ENCODE measurements around the gene ATP8B3.

ATP8B3 gene

GRCh38 chr19:1827566-1828278, 15.6 kb upstream of the ATP8B3 start:
- TF ChIP-seq USF1 (IDR thresholded peaks at IDR 0.05) = no peak
- TF ChIP-seq FOXM1 (IDR thresholded peaks at IDR 0.05; ENCODE audit: borderline replicate concordance, low read depth) = no peak
- TF ChIP-seq EGR1 (IDR thresholded peaks at IDR 0.05) = no peak
- no peak for TF ChIP-seq EP300 (IDR thresholded peaks at IDR 0.05; ENCODE audit: borderline replicate concordance)
- TF ChIP-seq RAD21 (IDR thresholded peaks at IDR 0.05; ENCODE audit: low read depth) = no peak
- TF ChIP-seq YY1 (IDR thresholded peaks at IDR 0.05; ENCODE audit: low read depth) = no peak
- no peak for TF ChIP-seq TEAD4 (IDR thresholded peaks at IDR 0.05)

- TF ChIP-seq FOXM1 (IDR thresholded peaks at IDR 0.05; ENCODE audit: borderline replicate concordance, low read depth) = no peak
- TF ChIP-seq REST (IDR thresholded peaks at IDR 0.05; ENCODE audit: low read depth) = no peak
- no peak for TF ChIP-seq TAF1 (IDR thresholded peaks at IDR 0.05; ENCODE audit: low read depth)
- TF ChIP-seq TCF12 (IDR thresholded peaks at IDR 0.05; ENCODE audit: low read depth) = no peak
- TF ChIP-seq EGR1 (IDR thresholded peaks at IDR 0.05) = no peak
- TF ChIP-seq RAD21 (IDR thresholded peaks at IDR 0.05; ENCODE audit: low read depth) = no peak
- TF ChIP-seq USF1 (IDR thresholded peaks at IDR 0.05) = no peak
- no peak for TF ChIP-seq CREB1 (IDR thresholded peaks at IDR 0.05; ENCODE audit: low read depth)
Measured at GRCh38 chr19:1826557-1827521, 14.8 kb upstream of the ATP8B3 start.

- no peak for TF ChIP-seq YY1 (IDR thresholded peaks at IDR 0.05; ENCODE audit: low read depth)
- peak; percentile 95 for TF ChIP-seq ZBTB7A (IDR thresholded peaks at IDR 0.05; ENCODE audit: low read depth)
- peak; percentile 76 for TF ChIP-seq RAD21 (IDR thresholded peaks at IDR 0.05; ENCODE audit: low read depth)
Measured at GRCh38 chr19:1825909-1826556, 14.0 kb upstream of the ATP8B3 start.

- TF ChIP-seq RAD21 (IDR thresholded peaks at IDR 0.05; ENCODE audit: low read depth) (no peak), TEAD4 (IDR thresholded peaks at IDR 0.05) (no peak), ZBTB7A (IDR thresholded peaks at IDR 0.05; ENCODE audit: low read depth) (no peak), CREB1 (IDR thresholded peaks at IDR 0.05; ENCODE audit: low read depth) (no peak), MAX (IDR thresholded peaks at IDR 0.05) (no peak), EP300 (IDR thresholded peaks at IDR 0.05; ENCODE audit: borderline replicate concordance) (no peak), REST (IDR thresholded peaks at IDR 0.05; ENCODE audit: low read depth) (no peak), CEBPB (IDR thresholded peaks at IDR 0.05) (no peak), YY1 (IDR thresholded peaks at IDR 0.05; ENCODE audit: low read depth) (no peak), TCF12 (IDR thresholded peaks at IDR 0.05; ENCODE audit: low read depth) (no peak), FOXM1 (IDR thresholded peaks at IDR 0.05; ENCODE audit: borderline replicate concordance, low read depth) (no peak), EGR1 (IDR thresholded peaks at IDR 0.05) (no peak)
Measured at GRCh38 chr19:1824252-1824622, 12.2 kb upstream of the ATP8B3 start.

- no peak for TF ChIP-seq EP300 (IDR thresholded peaks at IDR 0.05; ENCODE audit: borderline replicate concordance)
- TF ChIP-seq CEBPB (IDR thresholded peaks at IDR 0.05) = no peak
Measured at GRCh38 chr19:1823539-1824251, 11.6 kb upstream of the ATP8B3 start.

Data from Ishikawa (cell line).